Skeletal muscle cell (primary cell): Measurements from ENCODE around the gene DNAAF5.
A peak's percentile ranks its signal among the peaks of the same experiment; 100 is the strongest.

ENCODE experiments used
- DNase-seq: peaks from one replicate; pipeline ENCODE4 v3.0.0-alpha.2; 2010; ENCODE audit warnings: low read depth
- H3K4me3 ChIP-seq: 2 replicates; pipeline ENCODE4 v1.5.1; 2011; ENCODE audit warnings: low read depth, mild to moderate bottlenecking, control low read depth, low read length, moderate library complexity

DNAAF5 gene

GRCh38 chr7:759569-759968 is 33.1 kb downstream of the DNAAF5 start:
- no peak overlapping the region for H3K4me3 ChIP-seq
- no peak for DNase-seq

GRCh38 chr7:760006-760405 is 33.5 kb downstream of the DNAAF5 start:
- no peak for DNase-seq
- no peak overlapping the region for H3K4me3 ChIP-seq

GRCh38 chr7:761101-761500 is 34.6 kb downstream of the DNAAF5 start:
- H3K4me3 ChIP-seq, result no peak overlapping the region
- no peak for DNase-seq

GRCh38 chr7:761631-762030 is 35.1 kb downstream of the DNAAF5 start:
- H3K4me3 ChIP-seq, result no peak overlapping the region

GRCh38 chr7:762885-763284 is 36.4 kb downstream of the DNAAF5 start:
- DNase-seq, result no peak
- H3K4me3 ChIP-seq, result no peak overlapping the region

More at GRCh38 chr7:761631-762030, 35.1 kb downstream of the DNAAF5 start:
- DNase-seq, result no peak

GRCh38 chr7:763762-764161 is 37.3 kb downstream of the DNAAF5 start:
- H3K4me3 ChIP-seq, result no peak overlapping the region
- DNase-seq, result no peak

- no peak for DNase-seq
- H3K4me3 ChIP-seq, result no peak overlapping the region
These were observed 38.9 kb downstream of the DNAAF5 start for GRCh38 chr7:765383-765782.

GRCh38 chr7:767580-767940 is 41.1 kb downstream of the DNAAF5 start:
- H3K4me3 ChIP-seq, result no peak overlapping the region
- no peak for DNase-seq

- H3K4me3 ChIP-seq, result no peak overlapping the region
- DNase-seq, result no peak
These were observed 41.6 kb downstream of the DNAAF5 start for GRCh38 chr7:767941-768731.

GRCh38 chr7:768881-769504 is 42.5 kb downstream of the DNAAF5 start:
- peak; percentile 43 for DNase-seq
- no peak overlapping the region for H3K4me3 ChIP-seq

GRCh38 chr7:770336-770735 is 43.8 kb downstream of the DNAAF5 start:
- no peak overlapping the region for H3K4me3 ChIP-seq
- DNase-seq, result no peak

- H3K4me3 ChIP-seq, result no peak overlapping the region
- no peak for DNase-seq
These were observed 44.3 kb downstream of the DNAAF5 start for GRCh38 chr7:770741-771166.

GRCh38 chr7:771234-772004 is 44.9 kb downstream of the DNAAF5 start:
- no peak for DNase-seq
- H3K4me3 ChIP-seq, result no peak overlapping the region

- no peak overlapping the region for H3K4me3 ChIP-seq
- DNase-seq, result no peak
These were observed 45.5 kb downstream of the DNAAF5 start for GRCh38 chr7:772005-772294.

- no peak overlapping the region for H3K4me3 ChIP-seq
- no peak for DNase-seq
These were observed 45.9 kb downstream of the DNAAF5 start for GRCh38 chr7:772392-772791.

- H3K4me3 ChIP-seq, result no peak overlapping the region
- no peak for DNase-seq
These were observed 46.5 kb downstream of the DNAAF5 start for GRCh38 chr7:772861-773621.

GRCh38 chr7:773622-773915 is 47.1 kb downstream of the DNAAF5 start:
- no peak for DNase-seq
- H3K4me3 ChIP-seq, result no peak overlapping the region

- no peak overlapping the region for H3K4me3 ChIP-seq
- no peak for DNase-seq
These were observed 47.9 kb downstream of the DNAAF5 start for GRCh38 chr7:774161-775109.

GRCh38 chr7:776381-776780 is 49.9 kb downstream of the DNAAF5 start:
- DNase-seq, result no peak
- H3K4me3 ChIP-seq, result no peak overlapping the region
